Loucy (cell line): Measurements from ENCODE around the gene DMWD.

ENCODE experiments used
- H2AFZ ChIP-seq: fragments of 200-600 bp; sonication (generic); 2 replicates; pipeline ENCODE4 v1.6.0; 2016; ENCODE audit warnings: antibody characterized with exemption, mild to moderate bottlenecking, low read length, moderate library complexity
- H3F3A ChIP-seq: fragments of 200-600 bp; 2 replicates; pipeline ENCODE4 v1.6.0; 2016; ENCODE audit warnings: antibody characterized with exemption, low read depth, mild to moderate bottlenecking
- H3K27me3 ChIP-seq: fragments of 200-600 bp; sonication (generic); 2 replicates; pipeline ENCODE4 v1.6.1; 2014; ENCODE audit warnings: low read length, mild to moderate bottlenecking; ENCODE audit not compliant: insufficient read depth, poor library complexity, severe bottlenecking
- H3K36me3 ChIP-seq: fragments of 200-600 bp; sonication (generic); 2 replicates; pipeline ENCODE4 v1.6.1; 2016; ENCODE audit warnings: low read length; ENCODE audit not compliant: insufficient read depth
- H3K4me1 ChIP-seq: fragments of 200-600 bp; sonication (generic); 2 replicates; pipeline ENCODE4 v1.5.1; 2014; ENCODE audit warnings: low read length, mild to moderate bottlenecking; ENCODE audit not compliant: insufficient read depth, poor library complexity, severe bottlenecking
- H3K4me2 ChIP-seq: fragments of 200-600 bp; sonication (generic); 2 replicates; pipeline ENCODE4 v1.6.0; 2014; ENCODE audit warnings: antibody characterized with exemption, low read length, low read depth, mild to moderate bottlenecking; ENCODE audit not compliant: poor library complexity, severe bottlenecking
- H3K4me3 ChIP-seq: fragments of 200-600 bp; sonication (generic); 2 replicates; pipeline ENCODE4 v1.5.1; 2014; ENCODE audit warnings: low read length, mild to moderate bottlenecking, mixed read lengths; ENCODE audit not compliant: poor library complexity, severe bottlenecking
- H3K79me2 ChIP-seq: fragments of 200-600 bp; sonication (generic); 2 replicates; pipeline ENCODE4 v1.6.1; 2014; ENCODE audit warnings: low read length; ENCODE audit not compliant: insufficient read depth
- H3K9ac ChIP-seq: fragments of 200-600 bp; sonication (generic); 2 replicates; pipeline ENCODE4 v1.6.0; 2014; ENCODE audit warnings: mild to moderate bottlenecking, low read depth, low read length, moderate library complexity; ENCODE audit not compliant: poor library complexity, severe bottlenecking
- H3K9me2 ChIP-seq: fragments of 200-600 bp; sonication (generic); replicated peaks from 2 replicates; pipeline ENCODE4 v1.6.1; 2016; ENCODE audit warnings: low read depth, low read length, mixed read lengths
- H3K9me3 ChIP-seq: fragments of 200-600 bp; sonication (generic); 2 replicates; pipeline ENCODE4 v1.6.1; 2014; ENCODE audit warnings: mild to moderate bottlenecking, antibody characterized with exemption, low read length, low read depth; ENCODE audit not compliant: insufficient read depth
- H4K20me1 ChIP-seq: fragments of 200-600 bp; sonication (generic); 2 replicates; pipeline ENCODE4 v1.6.0; 2014; ENCODE audit warnings: antibody characterized with exemption, low read length, mild to moderate bottlenecking; ENCODE audit not compliant: insufficient read depth, poor library complexity, severe bottlenecking
- CTCF ChIP-seq: fragments of 200-600 bp; sonication (generic); conservative IDR thresholded peaks from 2 replicates; pipeline ENCODE4 v1.5.1; 2014; ENCODE audit warnings: mild to moderate bottlenecking, antibody characterized with exemption, low read length
- EZH2phosphoT487 ChIP-seq: fragments of 200-600 bp; IDR thresholded peaks from 2 replicates; pipeline ENCODE4 v1.6.1; 2018; ENCODE audit warnings: antibody characterized with exemption, mild to moderate bottlenecking, moderate library complexity, borderline replicate concordance

Gene DMWD

GRCh38 chr19:45828945-45829344 lies 36.3 kb upstream of the DMWD start:
- Histone ChIP-seq H3K4me3 (no peak overlapping the region), H3K36me3 (peaks cover 82% of the 10 kb centered on the region; the same call in 1 of the 2 replicates)
- TF ChIP-seq EZH2phosphoT487: no peak
- no peak for TF ChIP-seq CTCF

GRCh38 chr19:45828523-45828922 lies 35.9 kb upstream of the DMWD start:
- no peak overlapping the region for H3K4me2 ChIP-seq
- H3F3A ChIP-seq: no peaks in the 10 kb centered on the region
- TF ChIP-seq EZH2phosphoT487: no peak
- no peak for TF ChIP-seq CTCF
- H3K27me3 ChIP-seq: no peaks in the 10 kb centered on the region
- H3K4me1 ChIP-seq: no peaks in the 10 kb centered on the region
- H3K4me3 ChIP-seq: no peak overlapping the region
- H3K9ac ChIP-seq: no peak overlapping the region
- no peaks in the 10 kb centered on the region for H4K20me1 ChIP-seq
- H3K79me2 ChIP-seq: no peaks in the 10 kb centered on the region
- no peak overlapping the region for H2AFZ ChIP-seq
- H3K9me3 ChIP-seq: no peaks in the 10 kb centered on the region
- H3K9me2 ChIP-seq: no peaks in the 10 kb centered on the region
- peaks cover 80% of the 10 kb centered on the region; the same call in 1 of the 2 replicates for H3K36me3 ChIP-seq

More at GRCh38 chr19:45828945-45829344, 36.3 kb upstream of the DMWD start:
- Histone ChIP-seq H3K27me3 (no peaks in the 10 kb centered on the region), H3K4me2 (no peak overlapping the region), H3K4me1 (no peaks in the 10 kb centered on the region), H2AFZ (no peak overlapping the region), H3K9ac (no peak overlapping the region), H3K79me2 (no peaks in the 10 kb centered on the region), H3K9me3 (no peaks in the 10 kb centered on the region), H4K20me1 (no peaks in the 10 kb centered on the region), H3F3A (no peaks in the 10 kb centered on the region), H3K9me2 (no peaks in the 10 kb centered on the region)

- no peaks in the 10 kb centered on the region for H3K27me3 ChIP-seq
- H3K9me3 ChIP-seq: no peaks in the 10 kb centered on the region
- H3K36me3 ChIP-seq: peaks cover 87% of the 10 kb centered on the region; the same call in 1 of the 2 replicates
- no peak overlapping the region for H3K4me3 ChIP-seq
- H3K4me2 ChIP-seq: no peak overlapping the region
- H3K4me1 ChIP-seq: no peaks in the 10 kb centered on the region
- no peak overlapping the region for H2AFZ ChIP-seq
- no peaks in the 10 kb centered on the region for H3K79me2 ChIP-seq
- no peaks in the 10 kb centered on the region for H3K9me2 ChIP-seq
- H4K20me1 ChIP-seq: no peaks in the 10 kb centered on the region
- H3K9ac ChIP-seq: no peak overlapping the region
- H3F3A ChIP-seq: no peaks in the 10 kb centered on the region
- TF ChIP-seq EZH2phosphoT487 (no peak), CTCF (no peak)
Observed at GRCh38 chr19:45827459-45828093, 34.9 kb upstream of the DMWD start.
